Daoy (cell line): Measurements from ENCODE around the gene SSBP3. TPM values are rescaled to one million over a fixed set of nuclear protein-coding genes. Genes with fewer than 3 reads are reported as not detected.
"Not testable (repeated sequence)": the region's sequence is repeated elsewhere in the genome, so short reads cannot be mapped to it uniquely, and the experiment has no call there.

ENCODE experiments used
- DNase-seq: peaks from one replicate; pipeline ENCODE4 v3.0.0-alpha.2; 2015; ENCODE audit warnings: low read depth
- total RNA-seq: library from RNA; depleted of rRNA; stranded (reverse); fragments of >200 nt; shearing (Covaris generic); gene quantifications from 2 replicates; pipeline ENCODE4 v1.2.3, GENCODE V29; 2014

Gene SSBP3
- total RNA-seq, 1 experiment from 2014 or later = 21.2 TPM

- no peak for DNase-seq
These were observed 55.8 kb downstream of the SSBP3 start for GRCh38 chr1:54350360-54350759.

- DNase-seq = no peak
These were observed 57.5 kb downstream of the SSBP3 start for GRCh38 chr1:54348700-54349021.

DNA sequence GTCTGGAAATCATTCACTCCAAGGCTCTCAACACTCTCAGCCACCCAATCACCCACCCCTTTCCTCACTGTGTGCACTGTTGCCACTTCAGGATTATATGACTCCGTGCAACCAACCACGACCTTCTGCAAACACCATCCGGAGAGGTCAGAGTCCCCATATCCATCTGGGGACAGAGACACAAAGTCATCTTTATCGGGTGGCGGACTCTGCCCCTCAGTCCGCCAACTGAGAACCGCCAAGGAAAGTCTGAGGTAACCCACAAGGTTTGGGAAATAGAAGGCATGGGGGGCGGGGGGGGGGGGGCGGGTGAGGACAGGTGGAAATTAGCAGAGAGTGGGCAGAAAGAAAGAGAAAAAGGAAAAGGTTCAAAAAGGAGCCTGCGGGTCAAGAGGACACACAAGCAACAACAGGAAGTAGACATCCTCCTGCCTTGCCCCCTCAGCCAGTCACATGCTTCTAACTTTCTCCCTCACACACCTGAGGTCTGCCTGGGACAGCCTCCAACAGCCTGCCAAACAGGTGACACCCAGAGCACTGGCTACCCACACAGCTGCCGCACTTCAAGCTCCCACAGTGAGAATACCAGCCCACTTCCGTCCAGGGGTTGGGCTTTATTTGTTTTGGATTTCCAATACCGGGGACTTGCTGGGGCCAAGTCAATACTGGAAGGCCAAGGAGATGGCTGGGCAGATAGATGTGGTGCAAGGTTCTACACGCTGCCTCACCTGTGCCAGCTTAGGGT lies 58.1 kb downstream of the SSBP3 start:
- no peak for DNase-seq

GRCh38 chr1:54347261-54347954 lies 58.8 kb downstream of the SSBP3 start:
- no peak for DNase-seq

DNA sequence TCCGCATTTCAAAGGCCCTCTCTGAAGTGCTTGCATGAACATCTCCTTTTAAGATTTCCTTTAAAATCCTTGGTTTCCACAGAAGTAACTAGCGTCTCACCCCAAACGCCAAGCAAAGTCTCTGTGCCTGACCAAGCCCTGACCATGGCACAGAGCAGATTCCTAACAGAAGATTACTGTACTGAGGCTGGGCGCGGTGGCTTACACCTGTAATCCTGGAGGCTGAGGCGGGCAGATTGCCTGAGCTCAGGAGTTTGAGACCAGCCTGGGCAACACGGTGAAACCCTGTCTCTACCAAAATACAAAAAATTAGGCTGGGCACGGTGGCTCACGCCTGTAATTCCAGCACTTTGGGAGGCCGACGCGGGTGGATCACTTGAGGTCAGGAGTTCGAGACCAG lies 60.6 kb downstream of the SSBP3 start:
- DNase-seq = not testable (repeated sequence)

DNA sequence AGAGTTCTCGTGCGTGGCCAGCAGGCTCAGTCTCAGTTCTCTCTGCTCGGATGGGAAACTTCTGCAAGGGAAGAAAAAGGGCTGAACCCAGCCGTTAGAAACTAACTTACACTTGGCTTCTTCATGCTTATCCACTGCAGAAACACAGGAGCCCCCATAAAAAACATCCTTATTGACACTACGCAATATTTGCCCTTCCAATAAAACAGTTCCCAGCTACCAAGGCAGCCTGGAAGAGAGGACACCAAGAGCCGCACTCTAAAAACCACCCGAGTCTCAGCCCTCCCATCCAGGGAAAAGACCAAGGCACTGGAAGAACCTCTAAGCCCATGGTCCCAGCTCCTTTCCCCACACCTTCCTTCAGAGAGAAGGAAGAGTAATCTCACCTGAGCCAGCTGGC lies 61.1 kb downstream of the SSBP3 start:
- no peak for DNase-seq

DNA sequence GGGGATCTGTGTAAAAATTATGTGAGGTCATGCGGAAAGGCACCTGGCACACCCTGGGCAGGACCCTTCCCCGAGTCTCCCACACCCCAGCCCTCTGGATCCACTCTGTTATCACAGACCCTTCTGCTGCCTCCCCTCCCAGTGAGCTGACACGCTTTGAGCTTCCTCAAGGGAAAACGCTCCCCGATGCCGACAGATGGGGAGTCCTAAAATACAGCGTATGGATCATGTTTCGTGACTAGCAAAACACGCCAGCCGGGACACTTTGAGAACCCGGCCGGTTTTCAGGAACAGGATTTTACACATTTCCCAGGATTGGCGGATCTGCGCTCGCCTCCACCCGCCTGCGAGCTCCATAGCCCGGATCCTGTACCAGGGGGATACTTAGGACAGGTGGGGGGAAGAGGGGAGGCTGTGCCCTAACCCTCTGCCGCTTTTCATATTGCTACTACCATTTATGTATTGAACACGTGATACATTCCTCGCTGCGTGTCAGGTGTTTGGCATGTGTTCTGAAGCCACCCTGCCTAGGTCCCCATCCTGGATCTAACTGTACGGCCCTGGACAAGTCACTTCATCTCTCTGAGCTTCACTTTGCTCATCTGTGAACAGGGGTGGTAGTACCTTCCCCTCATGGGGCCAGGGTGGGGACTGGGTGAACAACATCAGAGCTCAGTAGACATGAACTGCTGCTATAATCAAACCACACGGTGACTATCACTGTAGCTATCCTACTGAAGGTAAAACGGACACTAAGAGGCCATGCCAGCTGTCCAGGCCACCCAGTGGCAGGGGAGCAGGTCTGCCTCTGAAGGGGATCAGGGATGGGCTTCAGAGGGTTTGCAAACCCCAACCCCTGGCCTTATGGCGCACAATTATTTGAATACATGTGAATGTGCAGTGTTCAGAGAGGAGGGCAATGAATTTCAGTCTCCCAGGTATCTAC lies 63.2 kb downstream of the SSBP3 start:
- no peak for DNase-seq

GRCh38 chr1:54342288-54342687 lies 63.9 kb downstream of the SSBP3 start:
- no peak for DNase-seq

GRCh38 chr1:54341763-54342162 lies 64.4 kb downstream of the SSBP3 start:
- DNase-seq = no peak

DNA sequence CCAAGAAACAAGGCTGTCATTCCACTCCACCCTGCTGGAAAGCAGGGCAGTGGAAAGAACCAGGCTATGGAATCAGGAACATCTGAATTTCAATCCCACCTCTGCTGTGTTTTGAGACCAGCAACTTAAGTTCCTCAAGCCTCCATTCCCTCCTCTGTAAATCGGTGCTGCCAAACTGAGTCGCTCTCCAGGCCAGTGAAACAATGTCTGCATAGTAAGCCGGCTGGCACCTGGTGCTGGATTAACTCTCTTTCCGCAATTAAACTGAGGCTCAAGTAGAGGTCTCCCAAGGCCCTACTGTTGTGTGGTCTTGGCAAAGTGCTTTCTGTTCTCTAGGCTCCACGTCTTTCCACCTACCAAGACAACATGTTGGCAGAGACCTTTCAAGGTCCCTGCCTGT lies 65.3 kb downstream of the SSBP3 start:
- no peak for DNase-seq

DNA sequence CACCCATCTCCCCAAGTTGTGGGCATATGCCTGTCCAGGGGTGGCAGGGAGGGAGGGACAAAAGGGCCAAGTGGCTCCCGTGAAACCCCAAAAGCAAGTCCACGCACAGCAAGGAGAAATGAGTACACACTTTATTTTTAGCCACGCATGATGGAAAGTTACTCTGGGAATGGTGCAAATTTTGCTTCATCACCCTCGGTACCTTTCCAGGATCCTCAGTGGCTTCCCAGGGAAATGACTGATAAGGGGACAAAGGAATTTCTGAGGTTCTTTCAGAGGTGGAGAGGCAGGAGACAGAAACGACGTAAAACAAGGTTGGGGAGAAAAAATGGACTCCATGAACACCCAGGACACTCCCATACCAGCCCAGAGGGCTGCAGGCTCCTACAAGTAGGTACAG lies 65.8 kb downstream of the SSBP3 start:
- no peak for DNase-seq

DNA sequence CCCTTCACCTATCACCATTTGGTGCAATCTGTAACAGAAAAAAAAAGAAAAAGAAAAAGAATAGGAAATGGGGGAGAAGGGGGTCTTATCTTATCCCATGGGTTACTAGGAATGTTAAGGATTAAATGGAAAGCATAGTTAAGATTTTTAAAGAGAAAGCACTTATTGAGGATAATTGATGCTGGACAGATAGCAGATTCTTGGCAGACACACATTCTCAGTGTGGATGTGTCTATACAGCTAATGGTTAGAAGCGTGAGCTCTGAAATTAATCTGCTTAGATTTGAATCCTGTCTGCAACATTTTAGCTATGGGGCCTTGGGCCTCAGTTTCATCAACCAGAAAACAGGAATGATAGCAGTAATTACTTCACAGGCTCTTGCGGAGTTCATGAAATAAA lies 67.1 kb downstream of the SSBP3 start:
- DNase-seq = no peak

GRCh38 chr1:54338464-54338863 lies 67.7 kb downstream of the SSBP3 start:
- no peak for DNase-seq

DNA sequence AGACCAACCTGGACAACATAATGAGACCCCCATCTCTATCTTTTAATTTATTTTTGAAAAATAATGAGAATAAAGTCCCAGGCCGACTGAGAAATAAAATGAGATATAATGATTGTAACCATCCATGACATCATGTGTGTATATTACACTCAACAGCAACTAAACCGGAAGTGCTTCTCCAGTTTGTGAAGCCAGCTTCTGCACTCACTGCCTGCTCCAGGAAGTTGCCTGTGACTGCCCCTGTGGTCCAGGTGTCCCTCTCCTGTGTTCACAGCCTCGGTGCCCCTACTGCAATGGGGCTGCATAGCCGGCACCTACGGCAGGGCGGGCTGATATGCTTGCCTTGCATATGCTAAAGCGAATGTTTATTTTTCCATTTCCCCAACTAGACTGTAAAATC lies 68.3 kb downstream of the SSBP3 start:
- DNase-seq = peak; percentile 46

DNA sequence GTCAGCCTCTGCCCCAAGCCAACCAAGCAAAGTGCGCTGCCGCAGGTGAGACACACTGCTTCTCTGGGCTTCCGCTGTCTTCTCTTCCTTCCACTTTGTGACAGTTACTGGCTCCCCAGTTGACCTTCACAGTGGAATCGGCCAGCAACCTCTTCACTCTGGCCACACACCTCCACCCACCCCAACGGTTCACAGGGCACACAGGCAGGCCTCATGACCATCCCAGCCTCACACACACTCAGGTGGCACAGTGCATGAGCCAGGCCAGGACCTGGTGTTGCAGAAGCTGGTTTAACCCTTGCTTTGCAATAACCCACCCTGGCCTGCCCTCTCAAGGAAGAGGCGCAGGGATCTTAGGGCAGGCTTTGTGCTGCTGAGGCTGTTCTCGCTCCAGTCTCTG lies 69.2 kb downstream of the SSBP3 start:
- DNase-seq = no peak

GRCh38 chr1:54336116-54336515 lies 70.1 kb downstream of the SSBP3 start:
- peak; percentile 77 for DNase-seq

DNA sequence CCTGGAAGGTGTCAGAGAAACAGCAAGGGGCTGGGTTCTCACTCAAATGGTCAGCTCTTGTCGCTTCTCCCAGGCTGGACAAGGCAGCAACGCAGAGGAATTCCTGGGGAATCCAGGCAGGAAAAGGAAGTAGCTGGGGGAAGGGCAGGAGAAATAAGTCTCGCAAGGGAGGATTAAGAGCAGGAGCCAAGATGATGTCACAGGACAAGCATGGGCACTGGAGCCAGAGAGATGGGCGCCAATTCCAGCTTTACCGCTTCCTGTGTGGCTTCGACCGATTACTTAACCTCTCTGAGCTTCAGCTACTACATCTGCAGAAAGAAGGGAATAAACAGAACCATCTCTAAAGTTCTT lies 70.5 kb downstream of the SSBP3 start:
- peak; percentile 95 for DNase-seq

GRCh38 chr1:54335011-54335754 lies 71.0 kb downstream of the SSBP3 start:
- peak; percentile 27 for DNase-seq

DNA sequence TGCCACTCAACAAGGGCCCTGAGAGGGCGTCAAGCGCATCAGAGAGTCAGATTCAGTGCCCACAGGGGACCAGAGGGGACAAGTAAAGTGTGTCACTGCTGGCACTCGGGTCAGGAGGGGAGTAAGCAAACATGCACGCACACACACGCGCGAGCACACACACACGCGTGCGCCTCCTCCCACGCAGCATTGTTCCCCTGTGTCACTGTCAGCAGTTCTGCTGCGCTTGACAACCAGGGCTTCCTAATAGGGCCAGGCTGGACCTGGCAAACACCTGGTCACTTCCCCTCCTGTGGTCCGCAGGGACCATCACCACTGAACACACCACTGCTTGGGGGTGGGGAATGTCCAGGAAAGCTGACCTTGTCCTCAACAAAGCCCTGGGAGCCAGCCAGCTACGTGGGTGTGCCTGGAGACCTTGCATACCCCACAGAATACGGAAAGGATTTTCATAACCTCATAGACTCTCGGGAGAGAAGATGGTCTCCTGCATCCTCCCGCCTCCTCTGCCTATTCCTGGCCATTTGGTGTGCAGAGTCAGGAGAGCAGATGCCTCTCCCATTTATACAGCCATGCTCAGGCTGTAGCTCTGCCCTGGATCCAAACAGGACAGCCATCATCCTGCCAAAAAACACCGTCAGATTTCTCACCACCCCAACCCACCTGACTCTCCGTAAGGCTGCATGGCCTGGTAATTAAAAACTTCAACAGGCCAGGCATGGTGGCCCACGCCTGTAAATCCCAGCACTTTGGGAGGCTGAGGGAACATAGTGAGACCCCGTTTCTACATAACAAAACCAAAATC lies 73.2 kb downstream of the SSBP3 start:
- no peak for DNase-seq

DNA sequence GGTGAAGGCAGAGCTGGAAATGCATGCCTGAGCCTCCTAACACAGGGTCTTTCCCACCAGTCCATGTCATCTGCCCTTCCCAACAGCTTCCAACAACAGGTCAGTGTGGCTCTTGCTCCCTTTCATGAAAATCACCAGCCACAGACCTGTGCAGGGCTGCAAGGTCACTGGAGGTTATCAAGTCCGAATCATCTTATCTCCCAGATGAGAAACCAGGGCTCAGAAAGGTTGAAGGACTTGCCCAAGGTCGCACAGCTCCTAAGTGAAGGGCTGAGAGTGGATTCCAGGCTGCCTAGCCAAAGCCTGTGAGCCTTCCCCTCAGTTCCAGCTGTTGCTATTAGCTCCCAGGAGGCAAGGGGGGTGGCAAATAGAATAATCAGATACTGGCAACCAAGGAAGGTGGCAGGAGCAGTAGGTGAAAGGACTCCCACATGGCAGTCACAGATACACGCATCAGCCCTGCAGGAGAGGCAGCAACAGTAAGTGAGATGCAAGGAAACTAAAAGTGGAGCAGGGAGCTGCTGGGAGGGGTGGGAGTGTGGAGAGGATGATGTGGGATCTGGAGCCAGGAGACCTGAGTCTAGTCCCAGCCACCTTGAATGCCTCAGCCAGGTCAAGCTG lies 74.2 kb downstream of the SSBP3 start:
- DNase-seq = no peak
